HepG2 (cell line): Measurements from ENCODE around the gene ACSBG1. TPM values are rescaled to one million over a fixed set of nuclear protein-coding genes. Genes with fewer than 3 reads are reported as not detected.

ENCODE experiments used
- ATAC-seq: fragments of 200-7000 bp; cut with Tn5 transposase; 3 replicates; pipeline ENCODE4 v1.9.1; 2020; ENCODE audit warnings: mild to moderate bottlenecking, moderate library complexity
- BruUV-seq: library from RNA; stranded (reverse); fragments of 400-500 nt; replicated peaks from 2 replicates; lab custom pipeline; 2021; lab: Mats Ljungman, UMichigan
- CTCF ChIA-PET: fragments of 300-600 bp; formaldehyde crosslinking; extraction: SDS; loops from one replicate; lab custom pipeline; 2021; ENCODE audit warnings: low total read pairs, inconsistent platforms, low intra/inter-chr PET ratio; lab: Yijun Ruan, JAX
- POLR2A ChIA-PET: fragments of 350-600 bp; sonication (Branson Sonifier 250); formaldehyde crosslinking; loops from one replicate; lab custom pipeline; 2020; ENCODE audit warnings: antibody characterized with exemption, inconsistent platforms; lab: Yijun Ruan, JAX
- DNase-seq: peaks from one replicate; pipeline ENCODE4 v3.0.0-alpha.2; 2015; ENCODE audit warnings: low spot score
- FAIRE-seq: peaks from 3 replicates; lab custom pipeline; 2011; peaks lifted over from hg19 to GRCh38; lab: Jason Lieb, UNC
- H2AFZ ChIP-seq: one replicate; pipeline ENCODE4 v1.6.1; 2011; ENCODE audit warnings: low read length, inconsistent platforms
- H3K27ac ChIP-seq: fragments of 300-600 bp; 3 replicates; pipeline ENCODE4 v1.8.0; 2011; ENCODE audit warnings: mixed run types, mild to moderate bottlenecking, mixed read lengths, low read length, inconsistent platforms; ENCODE audit not compliant: insufficient read depth; ENCODE audit errors: extremely low read length
- H3K27me3 ChIP-seq, 2 experiments: fragments of 200-600 bp in 1 of 2; 2 replicates in 1 of 2; 3 replicates in 1 of 2; pipeline versions ENCODE4 v1.6.0 to v1.8.0; 2011; ENCODE audit warnings: low read length in 2 of 2, mild to moderate bottlenecking in 2 of 2, moderate library complexity in 2 of 2, inconsistent platforms in 1 of 2; ENCODE audit not compliant: insufficient read depth in 2 of 2, control insufficient read depth in 1 of 2
- H3K36me3 ChIP-seq, 2 experiments: fragments of 200-600 bp in 1 of 2; replicated peaks in 1 of 2; 2 replicates in 1 of 2; 3 replicates in 1 of 2; pipeline versions ENCODE4 v1.5.1 to v1.8.0; 2011; ENCODE audit warnings: low read length in 2 of 2, inconsistent platforms in 1 of 2; ENCODE audit not compliant: insufficient read depth in 2 of 2, control insufficient read depth in 1 of 2
- H3K4me1 ChIP-seq: 2 replicates; pipeline ENCODE4 v1.5.1; 2012; ENCODE audit warnings: low read length, inconsistent platforms; ENCODE audit not compliant: insufficient read depth
- H3K4me2 ChIP-seq: 2 replicates; pipeline ENCODE4 v1.6.0; 2011; ENCODE audit warnings: low read depth, low read length, inconsistent platforms
- H3K4me3 ChIP-seq, 3 experiments: fragments of 200-600 bp in 1 of 3; sonication (generic), shearing (Covaris generic) in 1 of 3; replicated peaks in 1 of 3; 2 replicates each; pipeline ENCODE4 v1.5.1; 2011 to 2016; ENCODE audit warnings: low read length in 3 of 3, inconsistent platforms in 2 of 3, low read depth in 2 of 3, mild to moderate bottlenecking in 2 of 3, control low read depth in 1 of 3, mixed read lengths in 1 of 3; ENCODE audit not compliant: insufficient read depth in 1 of 3
- H3K79me2 ChIP-seq: one replicate; pipeline ENCODE4 v1.6.1; 2011; ENCODE audit warnings: low read length, inconsistent platforms; ENCODE audit not compliant: insufficient read depth
- H3K9ac ChIP-seq: 2 replicates; pipeline ENCODE4 v1.6.0; 2011; ENCODE audit warnings: mild to moderate bottlenecking, low read depth, low read length, inconsistent platforms; ENCODE audit not compliant: insufficient read depth
- H3K9me3 ChIP-seq: 2 replicates; pipeline ENCODE4 v1.5.1; 2012; ENCODE audit warnings: mild to moderate bottlenecking, low read length
- H4K20me1 ChIP-seq: 2 replicates; pipeline ENCODE4 v1.6.0; 2011; ENCODE audit warnings: inconsistent platforms, mild to moderate bottlenecking, low read length, moderate library complexity; ENCODE audit not compliant: insufficient read depth
- BCL3 ChIP-seq: sonication (generic); formaldehyde crosslinking; IDR thresholded peaks from 2 replicates; pipeline ENCODE4 v1.5.1; 2020; ENCODE audit warnings: mild to moderate bottlenecking, missing genetic modification reagents, moderate library complexity
- CBFB ChIP-seq: sonication (generic); formaldehyde crosslinking; IDR thresholded peaks from 2 replicates; pipeline ENCODE4 v1.4.0; 2020; ENCODE audit warnings: missing genetic modification reagents
- JARID2 ChIP-seq: sonication (generic); formaldehyde crosslinking; IDR thresholded peaks from 2 replicates; pipeline ENCODE4 v1.8.1; 2023; ENCODE audit warnings: missing genetic modification reagents, inconsistent platforms; ENCODE audit not compliant: insufficient replicate concordance
- MAFG ChIP-seq: sonication (generic); formaldehyde crosslinking; IDR thresholded peaks from 2 replicates; pipeline ENCODE4 v1.5.1; 2020; ENCODE audit warnings: mild to moderate bottlenecking, missing genetic modification reagents
- NFKB2 ChIP-seq: sonication (generic); formaldehyde crosslinking; IDR thresholded peaks from 2 replicates; pipeline ENCODE4 v1.4.0; 2020; ENCODE audit warnings: missing genetic modification reagents, borderline replicate concordance
- SRSF4 ChIP-seq: fragments of 200-400 bp; formaldehyde crosslinking; IDR thresholded peaks from one replicate; pipeline ENCODE4 v1.6.1; 2018; ENCODE audit warnings: mild to moderate bottlenecking, low read depth, low read length, moderate library complexity; ENCODE audit not compliant: poor library complexity, severe bottlenecking
- ZNF232 ChIP-seq: sonication (generic); formaldehyde crosslinking; IDR thresholded peaks from 2 replicates; pipeline ENCODE4 v1.4.0; 2020; ENCODE audit warnings: missing genetic modification reagents, borderline replicate concordance
- ZNF512 ChIP-seq: sonication (generic); formaldehyde crosslinking; IDR thresholded peaks from 2 replicates; pipeline ENCODE4 v1.4.0; 2020; ENCODE audit warnings: mild to moderate bottlenecking, missing genetic modification reagents
- ZNF530 ChIP-seq: sonication (generic); formaldehyde crosslinking; IDR thresholded peaks from 2 replicates; pipeline ENCODE4 v1.5.0; 2020; ENCODE audit warnings: low read depth, mild to moderate bottlenecking, missing genetic modification reagents
- ZNF562 ChIP-seq: sonication (generic); formaldehyde crosslinking; IDR thresholded peaks from 2 replicates; pipeline ENCODE4 v1.8.0; 2022; ENCODE audit warnings: missing genetic modification reagents, borderline replicate concordance
- WGBS: methylation state at CpG from one replicate; pipeline ENCODE4 v1.1.6; 2017; ENCODE audit warnings: low lambda C conversion rate; 5-methylcytosine and 5-hydroxymethylcytosine counted together
- in situ Hi-C: cut with HindIII; loops from 2 replicates; pipeline ENCODE4 v1.10.0; 2017; ENCODE audit warnings: low pct_unique_long_range_greater_than_20kb; ENCODE audit not compliant: extremely low pct_ligation_motif_present
- intact Hi-C: fragments of 100-400 bp; cut with micrococcal nuclease; formaldehyde crosslinking; loops from one replicate; pipeline ENCODE4 v1.10.0; 2022; ENCODE audit not compliant: unreplicated experiment
- polyA plus RNA-seq, 8 experiments: library from polyadenylated mRNA; depleted of rRNA in 3 of 8; stranded (reverse) in 7 of 8; unstranded in 1 of 8; fragments of >200 nt; fragmentation: Illumina TruSeq in 4 of 8; extraction: Trizol in 4 of 8; gene quantifications; 2 replicates each; pipeline versions ENCODE4 v1.2.1 to v1.2.3, GENCODE V29; 2011 to 2016; ENCODE audit warnings: low read depth in 4 of 8, missing spikeins in 1 of 8, mixed read lengths in 1 of 8; ENCODE audit not compliant: insufficient read depth in 1 of 8
- total RNA-seq, 5 experiments: library from RNA; depleted of rRNA; stranded (reverse); fragments of >200 nt; fragmentation: Illumina TruSeq; extraction: Trizol; gene quantifications; 2 replicates each; pipeline ENCODE4 v1.2.3, GENCODE V29; 2016; ENCODE audit warnings: low read depth in 1 of 5
- TF ChIP-seq, protein P1 (sequence below): IDR thresholded peaks from 2 replicates; pipeline ENCODE4 v1.6.1; 2012; ENCODE audit warnings: inconsistent platforms
- TF ChIP-seq, protein P2 (sequence below): sonication (generic); formaldehyde crosslinking; IDR thresholded peaks from 2 replicates; pipeline ENCODE4 v1.5.1; 2020; ENCODE audit warnings: missing genetic modification reagents, mild to moderate bottlenecking, borderline replicate concordance
- TF ChIP-seq, protein P3 (sequence below): sonication (generic); formaldehyde crosslinking; IDR thresholded peaks from 2 replicates; pipeline ENCODE4 v1.5.0; 2020; ENCODE audit warnings: mild to moderate bottlenecking, missing genetic modification reagents, borderline replicate concordance
- TF ChIP-seq, protein P4 (sequence below): sonication (generic); formaldehyde crosslinking; IDR thresholded peaks from 2 replicates; pipeline ENCODE4 v1.4.0; 2020; ENCODE audit warnings: missing genetic modification reagents; ENCODE audit errors: not compliant biosample characterization

The ACSBG1 gene
- total and polyA plus RNA-seq, 2 of the 13 experiments (the other 11 are each of a cell fraction or from before 2014, with no cell fraction given), result 0.35 to 0.81 TPM

- Histone ChIP-seq H3K9me3 (no peaks in the 10 kb centered on the region), H3K9ac (no peak overlapping the region), H3K27me3 (peaks cover 4 to 10% of the 10 kb centered on the region in 2 experiments; a peak in 2 of 5 replicates), H3K4me2 (no peak overlapping the region), H4K20me1 (no peaks in the 10 kb centered on the region), H3K27ac (no peak overlapping the region), H2AFZ (no peak overlapping the region), H3K4me1 (peaks cover 29% of the 10 kb centered on the region), H3K79me2 (no peaks in the 10 kb centered on the region), H3K4me3 (no peak overlapping the region), H3K36me3 (no peaks in the 10 kb centered on the region)
- ChIA-PET POLR2A (no interaction called here), CTCF (no interaction called here)
- in situ Hi-C loops (no loop called here), intact Hi-C loops (no loop called here)
- BruUV-seq, result no TSS peak
- FAIRE-seq (no peak), DNase-seq (no peak), ATAC-seq (no peak)
- 52% methylated on average over 2 of the region's 3 CpGs for whole genome bisulfite sequencing
- TF ChIP-seq SRSF4, result no peak
- TF ChIP-seq, protein P1, sequence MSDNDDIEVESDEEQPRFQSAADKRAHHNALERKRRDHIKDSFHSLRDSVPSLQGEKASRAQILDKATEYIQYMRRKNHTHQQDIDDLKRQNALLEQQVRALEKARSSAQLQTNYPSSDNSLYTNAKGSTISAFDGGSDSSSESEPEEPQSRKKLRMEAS, result no peak
- no peak for TF ChIP-seq BCL3
- TF ChIP-seq ZNF530 (CRISPR knock-in tag), result no peak
- no peak for TF ChIP-seq MAFG (CRISPR knock-in tag)
- no peak for TF ChIP-seq ZNF232
- TF ChIP-seq ZNF512 (CRISPR knock-in tag), result no peak
- TF ChIP-seq, protein P2, sequence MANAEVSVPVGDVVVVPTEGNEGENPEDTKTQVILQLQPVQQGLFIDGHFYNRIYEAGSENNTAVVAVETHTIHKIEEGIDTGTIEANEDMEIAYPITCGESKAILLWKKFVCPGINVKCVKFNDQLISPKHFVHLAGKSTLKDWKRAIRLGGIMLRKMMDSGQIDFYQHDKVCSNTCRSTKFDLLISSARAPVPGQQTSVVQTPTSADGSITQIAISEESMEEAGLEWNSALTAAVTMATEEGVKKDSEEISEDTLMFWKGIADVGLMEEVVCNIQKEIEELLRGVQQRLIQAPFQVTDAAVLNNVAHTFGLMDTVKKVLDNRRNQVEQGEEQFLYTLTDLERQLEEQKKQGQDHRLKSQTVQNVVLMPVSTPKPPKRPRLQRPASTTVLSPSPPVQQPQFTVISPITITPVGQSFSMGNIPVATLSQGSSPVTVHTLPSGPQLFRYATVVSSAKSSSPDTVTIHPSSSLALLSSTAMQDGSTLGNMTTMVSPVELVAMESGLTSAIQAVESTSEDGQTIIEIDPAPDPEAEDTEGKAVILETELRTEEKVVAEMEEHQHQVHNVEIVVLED (CRISPR knock-in tag), result no peak
- no peak for TF ChIP-seq NFKB2 (CRISPR knock-in tag)
- no peak for TF ChIP-seq ZNF562 (CRISPR knock-in tag)
- no peak for TF ChIP-seq CBFB (CRISPR knock-in tag)
- TF ChIP-seq, protein P3, sequence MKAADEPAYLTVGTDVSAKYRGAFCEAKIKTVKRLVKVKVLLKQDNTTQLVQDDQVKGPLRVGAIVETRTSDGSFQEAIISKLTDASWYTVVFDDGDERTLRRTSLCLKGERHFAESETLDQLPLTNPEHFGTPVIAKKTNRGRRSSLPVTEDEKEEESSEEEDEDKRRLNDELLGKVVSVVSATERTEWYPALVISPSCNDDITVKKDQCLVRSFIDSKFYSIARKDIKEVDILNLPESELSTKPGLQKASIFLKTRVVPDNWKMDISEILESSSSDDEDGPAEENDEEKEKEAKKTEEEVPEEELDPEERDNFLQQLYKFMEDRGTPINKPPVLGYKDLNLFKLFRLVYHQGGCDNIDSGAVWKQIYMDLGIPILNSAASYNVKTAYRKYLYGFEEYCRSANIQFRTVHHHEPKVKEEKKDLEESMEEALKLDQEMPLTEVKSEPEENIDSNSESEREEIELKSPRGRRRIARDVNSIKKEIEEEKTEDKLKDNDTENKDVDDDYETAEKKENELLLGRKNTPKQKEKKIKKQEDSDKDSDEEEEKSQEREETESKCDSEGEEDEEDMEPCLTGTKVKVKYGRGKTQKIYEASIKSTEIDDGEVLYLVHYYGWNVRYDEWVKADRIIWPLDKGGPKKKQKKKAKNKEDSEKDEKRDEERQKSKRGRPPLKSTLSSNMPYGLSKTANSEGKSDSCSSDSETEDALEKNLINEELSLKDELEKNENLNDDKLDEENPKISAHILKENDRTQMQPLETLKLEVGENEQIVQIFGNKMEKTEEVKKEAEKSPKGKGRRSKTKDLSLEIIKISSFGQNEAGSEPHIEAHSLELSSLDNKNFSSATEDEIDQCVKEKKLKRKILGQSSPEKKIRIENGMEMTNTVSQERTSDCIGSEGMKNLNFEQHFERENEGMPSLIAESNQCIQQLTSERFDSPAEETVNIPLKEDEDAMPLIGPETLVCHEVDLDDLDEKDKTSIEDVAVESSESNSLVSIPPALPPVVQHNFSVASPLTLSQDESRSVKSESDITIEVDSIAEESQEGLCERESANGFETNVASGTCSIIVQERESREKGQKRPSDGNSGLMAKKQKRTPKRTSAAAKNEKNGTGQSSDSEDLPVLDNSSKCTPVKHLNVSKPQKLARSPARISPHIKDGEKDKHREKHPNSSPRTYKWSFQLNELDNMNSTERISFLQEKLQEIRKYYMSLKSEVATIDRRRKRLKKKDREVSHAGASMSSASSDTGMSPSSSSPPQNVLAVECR (CRISPR knock-in tag), result no peak
- TF ChIP-seq, protein P4, sequence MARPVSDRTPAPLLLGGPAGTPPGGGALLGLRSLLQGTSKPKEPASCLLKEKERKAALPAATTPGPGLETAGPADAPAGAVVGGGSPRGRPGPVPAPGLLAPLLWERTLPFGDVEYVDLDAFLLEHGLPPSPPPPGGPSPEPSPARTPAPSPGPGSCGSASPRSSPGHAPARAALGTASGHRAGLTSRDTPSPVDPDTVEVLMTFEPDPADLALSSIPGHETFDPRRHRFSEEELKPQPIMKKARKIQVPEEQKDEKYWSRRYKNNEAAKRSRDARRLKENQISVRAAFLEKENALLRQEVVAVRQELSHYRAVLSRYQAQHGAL, result no peak
- TF ChIP-seq JARID2 (CRISPR knock-in tag), result no peak
Measured at GRCh38 chr15:78125267-78125666, 109.1 kb downstream of the ACSBG1 start.
